Tibial artery (tissue), 4 donors: ENCODE data around the gene PRKAR2B.

ENCODE experiments used
- DNase-seq, 2 donors: peaks; one replicate each; pipeline ENCODE4 v3.0.0-alpha.2; 2019
- H3K27ac ChIP-seq, 2 donors: fragments of 200-600 bp; sonication (generic) in 1 of 2; 1 replicate in 1 of 2; 2 replicates in 1 of 2; pipeline ENCODE4 v1.5.1; 2018 to 2019; ENCODE audit warnings: mild to moderate bottlenecking in 1 of 2
- H3K27me3 ChIP-seq, 2 donors: fragments of 200-600 bp; sonication (generic) in 1 of 2; one replicate each; pipeline versions ENCODE4 v1.5.1 to v1.6.0; 2016 to 2019
- H3K36me3 ChIP-seq, 3 donors: fragments of 200-600 bp; sonication (generic) in 2 of 3; one replicate each; pipeline ENCODE4 v1.5.1; 2016 to 2019; ENCODE audit warnings: mild to moderate bottlenecking in 2 of 3
- H3K4me1 ChIP-seq, 4 donors: fragments of 200-600 bp; sonication (generic) in 2 of 4; 1 replicate in 3 of 4; 2 replicates in 1 of 4; pipeline ENCODE4 v1.5.1; 2016 to 2019
- H3K4me3 ChIP-seq, 2 donors: fragments of 200-600 bp; sonication (generic) in 1 of 2; 1 replicate in 1 of 2; 2 replicates in 1 of 2; pipeline ENCODE4 v1.5.1; 2018 to 2019; ENCODE audit warnings: mild to moderate bottlenecking in 2 of 2
- H3K9me3 ChIP-seq, 3 donors: fragments of 200-600 bp; sonication (generic) in 1 of 3; one replicate each; pipeline ENCODE4 v1.5.1; 2016 to 2019
- intact Hi-C: fragments of 100-400 bp; cut with DNase I; formaldehyde crosslinking; loops from one replicate; pipeline ENCODE4 v1.15.0; 2023; ENCODE audit warnings: low total_unique reads
- TF ChIP-seq, protein P1 (sequence below), 2 experiments: fragments of 200-600 bp in 1 of 2; fragments of 450-650 bp in 1 of 2; IDR thresholded peaks; one replicate each; pipeline ENCODE4 v1.5.1; 2017 to 2019; ENCODE audit warnings: antibody characterized with exemption in 2 of 2, mild to moderate bottlenecking in 1 of 2, moderate library complexity in 1 of 2

The PRKAR2B gene

DNA sequence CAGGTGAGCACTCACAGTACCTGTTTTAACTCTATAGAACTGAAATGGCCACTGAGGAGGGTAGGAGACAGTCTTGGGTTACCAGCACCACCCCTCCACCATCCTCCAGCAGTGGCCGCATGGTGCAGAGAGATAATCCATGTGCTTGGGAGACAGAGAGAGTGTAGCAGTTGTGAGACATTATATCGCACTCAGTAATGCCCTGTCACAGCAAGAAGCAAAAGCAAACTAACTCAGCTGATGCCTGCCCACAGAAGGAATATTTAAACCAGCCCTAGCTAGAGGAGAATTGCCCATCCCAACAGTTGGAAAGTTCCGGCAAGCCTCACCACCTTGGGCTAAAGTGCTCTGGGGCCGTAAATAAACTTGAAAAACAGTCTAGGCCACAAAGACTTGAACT, 65.5 kb downstream of the PRKAR2B start:
- no peak for DNase-seq
- intact Hi-C loops: no loop called here
- TF ChIP-seq, protein P1, sequence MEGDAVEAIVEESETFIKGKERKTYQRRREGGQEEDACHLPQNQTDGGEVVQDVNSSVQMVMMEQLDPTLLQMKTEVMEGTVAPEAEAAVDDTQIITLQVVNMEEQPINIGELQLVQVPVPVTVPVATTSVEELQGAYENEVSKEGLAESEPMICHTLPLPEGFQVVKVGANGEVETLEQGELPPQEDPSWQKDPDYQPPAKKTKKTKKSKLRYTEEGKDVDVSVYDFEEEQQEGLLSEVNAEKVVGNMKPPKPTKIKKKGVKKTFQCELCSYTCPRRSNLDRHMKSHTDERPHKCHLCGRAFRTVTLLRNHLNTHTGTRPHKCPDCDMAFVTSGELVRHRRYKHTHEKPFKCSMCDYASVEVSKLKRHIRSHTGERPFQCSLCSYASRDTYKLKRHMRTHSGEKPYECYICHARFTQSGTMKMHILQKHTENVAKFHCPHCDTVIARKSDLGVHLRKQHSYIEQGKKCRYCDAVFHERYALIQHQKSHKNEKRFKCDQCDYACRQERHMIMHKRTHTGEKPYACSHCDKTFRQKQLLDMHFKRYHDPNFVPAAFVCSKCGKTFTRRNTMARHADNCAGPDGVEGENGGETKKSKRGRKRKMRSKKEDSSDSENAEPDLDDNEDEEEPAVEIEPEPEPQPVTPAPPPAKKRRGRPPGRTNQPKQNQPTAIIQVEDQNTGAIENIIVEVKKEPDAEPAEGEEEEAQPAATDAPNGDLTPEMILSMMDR (IDR thresholded peaks at IDR 0.05): no peak
- H3K4me1 ChIP-seq: no peaks in the 10 kb centered on the region
- no peak overlapping the region for H3K27ac ChIP-seq
- no peaks in the 10 kb centered on the region for H3K27me3 ChIP-seq
- H3K36me3 ChIP-seq: no peaks in the 10 kb centered on the region
- no peak overlapping the region for H3K4me3 ChIP-seq
- H3K9me3 ChIP-seq: no peaks in the 10 kb centered on the region

DNA sequence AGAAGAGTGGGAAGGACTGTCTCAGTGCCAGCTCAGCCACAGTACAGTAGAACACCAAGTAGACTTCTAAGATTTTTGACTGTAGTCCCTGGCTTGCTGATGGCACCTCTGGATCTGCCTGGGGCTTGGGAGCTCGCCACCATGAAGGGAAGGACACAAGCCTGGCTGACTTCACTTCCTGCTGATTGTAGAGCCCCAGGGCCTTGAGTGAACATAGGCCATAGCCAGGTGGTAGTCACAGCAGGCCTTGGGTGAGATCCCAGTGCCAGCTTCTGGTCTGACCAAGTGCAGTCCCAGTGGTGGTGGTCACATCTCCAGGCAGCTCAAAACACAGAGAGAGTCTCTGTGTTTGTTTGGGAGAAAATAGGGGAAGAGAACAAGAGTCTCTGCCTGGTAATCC, 66.7 kb downstream of the PRKAR2B start:
- H3K9me3 ChIP-seq: no peaks in the 10 kb centered on the region
- DNase-seq: no peak
- H3K36me3 ChIP-seq: no peaks in the 10 kb centered on the region
- intact Hi-C loops: no loop called here
- no peak overlapping the region for H3K4me3 ChIP-seq
- no peaks in the 10 kb centered on the region for H3K4me1 ChIP-seq
- H3K27ac ChIP-seq: no peak overlapping the region
- no peaks in the 10 kb centered on the region for H3K27me3 ChIP-seq
- TF ChIP-seq, protein P1 (IDR thresholded peaks at IDR 0.05): no peak

DNA sequence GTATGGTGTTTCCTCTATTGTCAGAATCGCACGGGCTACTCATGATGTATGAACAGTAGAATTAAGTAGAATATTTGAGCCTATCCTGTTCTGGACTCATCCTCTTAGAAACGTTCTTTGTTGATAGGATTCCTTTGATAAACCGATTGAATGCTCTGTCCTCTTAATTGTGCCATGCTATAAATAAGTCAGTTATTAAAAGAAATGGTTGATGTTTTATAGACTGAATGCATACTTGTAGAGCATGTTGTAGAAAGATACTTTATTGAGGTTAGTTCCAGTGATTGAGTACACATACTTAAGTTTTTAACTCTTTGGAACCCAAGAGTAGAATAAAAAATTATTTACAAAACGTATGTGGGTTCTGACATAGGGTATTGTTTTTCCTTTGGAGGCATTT, 69.4 kb downstream of the PRKAR2B start:
- no peaks in the 10 kb centered on the region for H3K27me3 ChIP-seq
- no peak overlapping the region for H3K27ac ChIP-seq
- no peaks in the 10 kb centered on the region for H3K4me1 ChIP-seq
- TF ChIP-seq, protein P1 (IDR thresholded peaks at IDR 0.05): no peak
- intact Hi-C loops: no loop called here
- no peaks in the 10 kb centered on the region for H3K9me3 ChIP-seq
- H3K36me3 ChIP-seq: no peaks in the 10 kb centered on the region
- no peak for DNase-seq
- H3K4me3 ChIP-seq: no peak overlapping the region

DNA sequence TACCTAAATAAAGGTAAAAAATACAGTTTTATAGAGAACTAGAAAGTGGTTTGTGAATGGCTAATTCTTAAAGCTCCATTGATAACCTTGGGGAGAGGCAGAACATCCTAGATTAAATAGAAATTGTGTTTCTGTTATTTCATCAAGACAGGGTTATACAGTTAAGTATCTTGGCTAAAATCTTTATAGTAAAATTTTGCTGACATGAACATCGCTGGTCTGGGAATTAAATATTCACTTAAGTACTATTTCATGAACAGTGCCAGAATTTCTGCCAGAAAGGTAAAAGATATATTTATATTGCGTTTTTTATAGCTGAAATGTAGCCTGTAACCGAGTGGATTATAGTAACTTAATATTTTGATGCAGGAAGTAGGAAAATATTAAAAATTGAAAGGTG, 70.6 kb downstream of the PRKAR2B start:
- no peaks in the 10 kb centered on the region for H3K36me3 ChIP-seq
- TF ChIP-seq, protein P1 (IDR thresholded peaks at IDR 0.05): no peak
- H3K9me3 ChIP-seq: no peaks in the 10 kb centered on the region
- H3K4me1 ChIP-seq: no peaks in the 10 kb centered on the region
- no peaks in the 10 kb centered on the region for H3K27me3 ChIP-seq
- DNase-seq: no peak
- intact Hi-C loops: no loop called here
- no peak overlapping the region for H3K27ac ChIP-seq
- no peak overlapping the region for H3K4me3 ChIP-seq

DNA sequence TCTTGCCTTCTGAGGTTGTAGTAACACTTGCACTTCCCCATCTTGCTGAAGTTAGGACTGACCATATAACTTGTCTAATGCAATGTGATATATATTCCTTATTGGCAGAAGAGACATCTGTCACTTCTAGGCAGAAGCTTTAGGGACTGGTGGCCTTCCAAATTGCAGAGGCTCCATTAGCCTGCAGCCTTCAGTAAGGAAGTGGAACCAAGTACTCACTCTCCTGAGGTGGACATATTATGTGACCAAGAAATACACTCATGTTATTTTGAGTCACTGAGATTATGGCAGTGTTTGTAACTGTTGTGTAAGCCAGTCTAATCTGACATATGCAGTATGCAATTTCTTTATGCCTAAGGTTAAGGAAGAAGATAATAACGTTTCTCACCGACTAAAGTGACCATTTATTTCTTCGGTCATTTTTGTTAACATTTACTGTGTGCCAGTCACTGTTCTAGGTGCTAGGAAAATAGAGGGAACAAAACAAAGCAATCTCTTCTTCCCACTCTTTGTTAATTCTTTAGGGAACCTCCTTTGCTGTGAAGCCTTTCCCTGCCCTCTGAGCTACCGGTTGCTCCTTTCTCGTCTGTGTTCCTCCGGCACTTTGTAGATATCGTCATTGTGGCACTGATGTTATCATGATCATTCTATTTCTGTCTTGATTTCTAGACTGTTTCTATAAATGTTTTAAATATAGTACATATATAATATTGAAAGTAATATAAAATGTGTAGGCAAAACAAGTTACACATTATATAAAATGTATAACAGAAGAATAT, 71.4 kb downstream of the PRKAR2B start:
- intact Hi-C loops: no loop called here
- no peaks in the 10 kb centered on the region for H3K9me3 ChIP-seq
- no peaks in the 10 kb centered on the region for H3K36me3 ChIP-seq
- H3K4me1 ChIP-seq: no peaks in the 10 kb centered on the region
- no peak overlapping the region for H3K27ac ChIP-seq
- no peak overlapping the region for H3K4me3 ChIP-seq
- no peak for DNase-seq
- TF ChIP-seq, protein P1 (IDR thresholded peaks at IDR 0.05): no peak
- no peaks in the 10 kb centered on the region for H3K27me3 ChIP-seq
